Gastroesophageal sphincter (tissue), 4 donors: Measurements from ENCODE around the gene BRWD1. TPM values are rescaled to one million over a fixed set of nuclear protein-coding genes. Genes with fewer than 3 reads are reported as not detected.

Experiments used
- ATAC-seq: fragments of 150-250 bp; one replicate; pipeline ENCODE4 v1.9.1; 2016; ENCODE audit warnings: mild to moderate bottlenecking, moderate library complexity
- H3K27ac ChIP-seq, 4 donors: fragments of 200-600 bp; sonication (generic) in 3 of 4; 1 replicate in 3 of 4; 2 replicates in 1 of 4; pipeline ENCODE4 v1.5.1; 2016 to 2019
- H3K27me3 ChIP-seq: fragments of 200-600 bp; sonication (generic); one replicate; pipeline ENCODE4 v1.5.1; 2019
- H3K36me3 ChIP-seq, 2 donors: fragments of 200-600 bp; sonication (generic); one replicate each; pipeline ENCODE4 v1.5.1; 2019; ENCODE audit warnings: control low read depth in 1 of 2
- H3K4me1 ChIP-seq, 3 donors: fragments of 200-600 bp; sonication (generic); 1 replicate in 2 of 3; 2 replicates in 1 of 3; pipeline ENCODE4 v1.5.1; 2016 to 2019; ENCODE audit warnings: control low read depth in 2 of 3
- H3K4me3 ChIP-seq, 2 donors: fragments of 200-600 bp; sonication (generic); one replicate each; pipeline ENCODE4 v1.5.1; 2019; ENCODE audit warnings: mild to moderate bottlenecking in 1 of 2, moderate library complexity in 1 of 2
- H3K9me3 ChIP-seq, 3 donors: fragments of 200-600 bp; sonication (generic); one replicate each; pipeline ENCODE4 v1.5.1; 2017 to 2019; ENCODE audit warnings: control low read depth in 2 of 3
- EP300 ChIP-seq: sonication (generic); formaldehyde crosslinking; IDR thresholded peaks from one replicate; pipeline ENCODE4 v1.6.1; 2017; ENCODE audit warnings: antibody characterized with exemption, mild to moderate bottlenecking
- POLR2A ChIP-seq, 2 donors: fragments of 450-650 bp; IDR thresholded peaks; one replicate each; pipeline ENCODE4 v1.6.1; 2017; ENCODE audit warnings: antibody characterized with exemption in 2 of 2, mild to moderate bottlenecking in 2 of 2, moderate library complexity in 1 of 2
- POLR2AphosphoS5 ChIP-seq: sonication (generic); formaldehyde crosslinking; IDR thresholded peaks from one replicate; pipeline ENCODE4 v1.6.1; 2017; ENCODE audit warnings: antibody characterized with exemption
- WGBS, 2 donors: methylation state at CpG; one replicate each; pipeline ENCODE4 v1.1.5; 2018; ENCODE audit warnings: low coverage in 1 of 2; 5-methylcytosine and 5-hydroxymethylcytosine counted together
- total RNA-seq, 4 donors: library from RNA; depleted of rRNA; stranded (reverse); fragments of >200 nt; gene quantifications; one replicate each; pipeline ENCODE4 v1.1.0, GENCODE V29; 2016
- TF ChIP-seq, protein P1 (sequence below), 4 experiments: fragments of 200-600 bp in 2 of 4; fragments of 450-650 bp in 2 of 4; sonication (generic) in 1 of 4; IDR thresholded peaks; one replicate each; pipeline ENCODE4 v1.5.1; 2017 to 2019; ENCODE audit warnings: antibody characterized with exemption in 4 of 4, mild to moderate bottlenecking in 2 of 4, moderate library complexity in 2 of 4

The BRWD1 gene
- total RNA-seq, 4 donors from 2014 or later, result 60.0 to 132 (median 71.2) TPM

DNA sequence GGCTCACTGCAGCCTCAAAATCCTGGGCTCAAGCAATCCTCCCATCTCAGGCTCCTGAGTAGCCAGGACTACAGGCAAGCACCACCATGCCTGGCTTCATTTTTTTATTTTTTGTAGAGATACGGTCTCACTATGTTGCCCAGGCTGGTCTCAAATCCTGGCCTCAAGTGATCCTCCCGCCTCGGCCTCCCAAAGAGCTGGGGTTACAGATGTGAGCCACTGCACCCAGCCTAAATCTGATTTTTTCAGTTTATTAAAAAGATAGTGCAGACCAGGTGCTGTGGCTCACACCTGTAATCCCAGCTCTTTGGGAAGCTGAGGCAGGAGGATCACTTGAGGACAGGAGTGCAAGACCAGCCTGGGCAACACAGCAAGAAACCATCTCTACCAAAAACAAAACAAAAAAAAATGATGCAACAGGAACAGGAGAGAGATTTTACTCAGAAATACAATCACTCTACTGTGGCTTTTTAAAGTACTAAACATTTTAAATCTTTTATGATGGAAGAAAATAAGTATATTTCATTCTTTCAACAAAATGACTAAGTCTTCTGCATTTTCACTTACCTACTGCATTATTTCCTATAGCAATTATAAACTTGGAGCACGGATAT lies 132.1 kb downstream of the BRWD1 start:
- ATAC-seq, result no peak
- TF ChIP-seq, protein P1, sequence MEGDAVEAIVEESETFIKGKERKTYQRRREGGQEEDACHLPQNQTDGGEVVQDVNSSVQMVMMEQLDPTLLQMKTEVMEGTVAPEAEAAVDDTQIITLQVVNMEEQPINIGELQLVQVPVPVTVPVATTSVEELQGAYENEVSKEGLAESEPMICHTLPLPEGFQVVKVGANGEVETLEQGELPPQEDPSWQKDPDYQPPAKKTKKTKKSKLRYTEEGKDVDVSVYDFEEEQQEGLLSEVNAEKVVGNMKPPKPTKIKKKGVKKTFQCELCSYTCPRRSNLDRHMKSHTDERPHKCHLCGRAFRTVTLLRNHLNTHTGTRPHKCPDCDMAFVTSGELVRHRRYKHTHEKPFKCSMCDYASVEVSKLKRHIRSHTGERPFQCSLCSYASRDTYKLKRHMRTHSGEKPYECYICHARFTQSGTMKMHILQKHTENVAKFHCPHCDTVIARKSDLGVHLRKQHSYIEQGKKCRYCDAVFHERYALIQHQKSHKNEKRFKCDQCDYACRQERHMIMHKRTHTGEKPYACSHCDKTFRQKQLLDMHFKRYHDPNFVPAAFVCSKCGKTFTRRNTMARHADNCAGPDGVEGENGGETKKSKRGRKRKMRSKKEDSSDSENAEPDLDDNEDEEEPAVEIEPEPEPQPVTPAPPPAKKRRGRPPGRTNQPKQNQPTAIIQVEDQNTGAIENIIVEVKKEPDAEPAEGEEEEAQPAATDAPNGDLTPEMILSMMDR (IDR thresholded peaks at IDR 0.05), result no peak
- TF ChIP-seq POLR2AphosphoS5 (no peak), POLR2A (IDR thresholded peaks at IDR 0.05) (no peak)
- H3K4me3 ChIP-seq, result no peak overlapping the region
- no peaks in the 10 kb centered on the region for H3K9me3 ChIP-seq
- H3K27ac ChIP-seq, result no peak overlapping the region
- 89 to 98% methylated on average over 2 to 4 of the region's 4 CpGs for WGBS, 2 donors
- H3K4me1 ChIP-seq, result peaks cover 0 to 24% (median 7%) of the 10 kb centered on the region in 3 donors
- no peaks in the 10 kb centered on the region for H3K27me3 ChIP-seq
- H3K36me3 ChIP-seq, result peaks cover 0 to 31% of the 10 kb centered on the region in 2 donors

DNA sequence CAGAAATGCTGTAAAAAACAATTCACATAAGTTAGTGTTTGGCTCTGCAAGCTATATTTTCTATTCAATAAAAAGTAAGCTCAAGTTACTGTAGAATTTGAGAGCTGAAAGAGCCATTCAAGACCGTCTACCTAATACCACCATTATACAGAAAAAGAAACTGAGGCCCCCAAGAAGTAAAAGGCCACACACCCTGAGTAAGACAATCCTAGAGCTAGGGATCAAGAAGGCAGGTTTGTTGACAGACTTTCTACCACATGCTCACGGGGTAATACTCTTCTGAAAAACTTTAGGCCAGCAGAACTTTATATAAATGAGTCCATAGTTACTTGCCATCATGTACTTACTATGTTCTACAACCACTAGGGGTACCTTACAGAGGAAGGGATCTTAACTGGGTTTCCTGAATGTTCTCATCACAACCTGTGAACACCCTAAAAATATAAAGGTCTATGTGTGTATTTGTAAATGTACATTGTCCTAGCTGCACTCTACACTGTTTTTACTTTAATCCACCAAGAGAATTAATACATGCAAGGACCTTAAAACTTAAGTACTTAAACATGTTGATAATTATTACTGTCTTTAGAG lies 132.9 kb downstream of the BRWD1 start:
- Histone ChIP-seq H3K27me3 (no peaks in the 10 kb centered on the region), H3K36me3 (peaks cover 0 to 36% of the 10 kb centered on the region in 2 donors), H3K27ac (no peak overlapping the region), H3K4me1 (peaks cover 0 to 19% (median 7%) of the 10 kb centered on the region in 3 donors), H3K9me3 (no peaks in the 10 kb centered on the region), H3K4me3 (no peak overlapping the region)
- WGBS, 2 donors, result 87 to 96% methylated on average over 2 of the region's 2 CpGs
- no peak for ATAC-seq
- no peak for TF ChIP-seq POLR2A (IDR thresholded peaks at IDR 0.05)
- TF ChIP-seq POLR2AphosphoS5, result no peak
- TF ChIP-seq, protein P1 (IDR thresholded peaks at IDR 0.05), result no peak
- no peak for TF ChIP-seq EP300

DNA sequence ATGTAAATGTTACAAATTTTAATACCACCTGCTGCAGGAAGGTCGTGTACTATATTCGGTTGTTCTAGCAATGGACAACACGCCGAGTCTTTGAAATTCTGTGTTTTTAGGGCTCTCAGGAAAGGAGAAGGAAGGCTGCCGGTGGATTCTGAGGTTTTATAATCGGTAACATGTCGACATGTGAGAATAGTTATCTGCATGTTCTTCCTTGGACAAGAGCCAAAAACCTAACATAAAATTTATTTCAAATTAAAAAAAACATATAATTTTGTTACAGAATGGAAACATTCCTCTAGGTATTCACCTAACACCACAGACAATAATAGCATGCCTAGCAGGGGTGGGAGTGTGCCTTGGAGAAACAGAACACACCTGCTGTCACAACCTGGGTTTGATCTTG lies 135.0 kb downstream of the BRWD1 start:
- no peak for ATAC-seq
- WGBS, 2 donors, result 86% methylated on average over 7 of the region's 7 CpGs

DNA sequence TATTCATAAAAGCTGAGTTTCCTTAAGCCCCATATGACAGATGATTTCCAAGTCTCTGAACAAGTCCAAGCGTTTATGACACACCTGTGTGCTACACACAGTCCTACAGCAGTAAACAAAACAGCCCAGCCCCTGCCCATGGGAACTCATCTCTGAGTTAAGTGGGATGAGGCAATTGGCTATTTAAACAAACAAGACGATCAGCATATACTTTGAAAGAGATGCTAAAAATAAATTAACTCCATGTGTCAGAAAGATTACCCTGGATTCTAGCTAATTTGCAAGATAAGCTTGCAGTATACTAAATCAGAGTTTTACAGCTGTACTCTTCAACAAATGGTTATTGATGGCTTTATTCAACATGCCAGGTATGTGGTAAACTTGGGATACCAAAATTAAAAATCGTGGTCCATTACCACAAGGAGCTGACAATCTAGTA lies 137.1 kb downstream of the BRWD1 start:
- Histone ChIP-seq H3K4me1 (no peaks in the 10 kb centered on the region), H3K9me3 (no peaks in the 10 kb centered on the region), H3K4me3 (no peak overlapping the region), H3K36me3 (peaks cover 0 to 70% of the 10 kb centered on the region in 2 donors), H3K27ac (no peak overlapping the region), H3K27me3 (no peaks in the 10 kb centered on the region)
- ATAC-seq, result no peak
- TF ChIP-seq POLR2A (IDR thresholded peaks at IDR 0.05) (no peak), EP300 (no peak), POLR2AphosphoS5 (no peak)
- TF ChIP-seq, protein P1 (IDR thresholded peaks at IDR 0.05), result no peak
- WGBS, 2 donors, result 34 to 39% methylated on average over 3 of the region's 3 CpGs

More for the DNA sequence above, 135.0 kb downstream of the BRWD1 start:
- no peaks in the 10 kb centered on the region for H3K9me3 ChIP-seq
- no peak overlapping the region for H3K4me3 ChIP-seq
- H3K27ac ChIP-seq, result no peak overlapping the region
- peaks cover 0 to 10% (median 7%) of the 10 kb centered on the region in 3 donors for H3K4me1 ChIP-seq
- H3K27me3 ChIP-seq, result no peaks in the 10 kb centered on the region
- TF ChIP-seq, protein P1 (IDR thresholded peaks at IDR 0.05), result no peak
- TF ChIP-seq EP300 (no peak), POLR2A (IDR thresholded peaks at IDR 0.05) (no peak), POLR2AphosphoS5 (no peak)
- peaks cover 0 to 52% of the 10 kb centered on the region in 2 donors for H3K36me3 ChIP-seq

DNA sequence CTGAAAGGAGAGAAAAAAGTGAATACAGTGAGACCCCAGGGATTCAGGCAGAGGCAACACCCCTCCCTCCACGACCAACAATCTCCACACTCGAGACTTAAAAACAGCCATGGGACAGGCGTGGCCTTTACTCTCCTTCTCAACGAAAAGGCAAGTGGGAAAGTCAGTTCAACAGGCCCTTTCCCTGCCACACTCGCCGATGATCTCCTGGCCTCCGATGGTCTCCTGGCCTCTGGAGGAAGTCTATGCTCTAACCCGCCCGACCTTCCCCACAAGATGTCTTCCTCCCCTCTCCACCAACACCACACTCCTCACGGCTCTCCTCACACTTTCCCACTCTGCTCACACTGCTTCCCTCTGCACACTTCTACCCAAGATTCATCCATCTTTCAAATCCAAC lies 137.8 kb downstream of the BRWD1 start:
- Histone ChIP-seq H3K36me3 (peaks cover 0 to 76% of the 10 kb centered on the region in 2 donors), H3K9me3 (no peaks in the 10 kb centered on the region)
- no peak for ATAC-seq

More for the DNA sequence above, 137.8 kb downstream of the BRWD1 start:
- Histone ChIP-seq H3K4me3 (no peak overlapping the region), H3K4me1 (no peaks in the 10 kb centered on the region), H3K27me3 (no peaks in the 10 kb centered on the region), H3K27ac (no peak overlapping the region)
- TF ChIP-seq POLR2A (IDR thresholded peaks at IDR 0.05), result no peak
- no peak for TF ChIP-seq POLR2AphosphoS5
- TF ChIP-seq EP300, result no peak
- TF ChIP-seq, protein P1 (IDR thresholded peaks at IDR 0.05), result no peak
- 80 to 84% methylated on average over 10 of the region's 10 CpGs for WGBS, 2 donors
